NCI-H2029 (cell line): ENCODE data around the gene SP2.

ENCODE experiments used
- DNase-seq: peaks from one replicate; lab custom pipeline; 2025; lab: John Stamatoyannopoulos, UW

SP2 gene

GRCh38 chr17:47895856-47896671, at the start of gene SP2:
TSS of gene SP2 (plus strand) at chr17:47896236. CDS start at chr17:47896287, 51 bp downstream.
- DNase-seq, result peak; percentile 100

- DNase-seq, result no peak
Measured at GRCh38 chr17:47846716-47847340, 49.2 kb upstream of the SP2 start.

- no peak for DNase-seq
Measured at GRCh38 chr17:47847341-47848197, 48.5 kb upstream of the SP2 start.

GRCh38 chr17:47848198-47848513, 47.9 kb upstream of the SP2 start:
- no peak for DNase-seq

GRCh38 chr17:47850373-47850691, 45.7 kb upstream of the SP2 start:
- no peak for DNase-seq

- DNase-seq, result peak; percentile 41
Measured at GRCh38 chr17:47850692-47851573, 45.1 kb upstream of the SP2 start, which contains the start of gene SP6. TSS of gene SP6 (minus strand) at chr17:47851163. CDS start at chr17:47848429, 2,734 bp downstream.

- DNase-seq, result no peak
Measured at GRCh38 chr17:47851764-47852112, 44.3 kb upstream of the SP2 start.

- no peak for DNase-seq
Measured at GRCh38 chr17:47852113-47852949, 43.7 kb upstream of the SP2 start.

GRCh38 chr17:47853616-47854015, 42.4 kb upstream of the SP2 start:
- no peak for DNase-seq

- no peak for DNase-seq
Measured at GRCh38 chr17:47855737-47856136, 40.3 kb upstream of the SP2 start.

- no peak for DNase-seq
Measured at GRCh38 chr17:47856830-47857229, 39.2 kb upstream of the SP2 start.

GRCh38 chr17:47857551-47858455, 38.2 kb upstream of the SP2 start:
- no peak for DNase-seq

- DNase-seq, result no peak
Measured at GRCh38 chr17:47860386-47860785, 35.6 kb upstream of the SP2 start.

GRCh38 chr17:47862621-47863440, 33.2 kb upstream of the SP2 start:
- peak; percentile 5 for DNase-seq

- DNase-seq, result no peak
Measured at GRCh38 chr17:47864791-47865216, 31.2 kb upstream of the SP2 start.

GRCh38 chr17:47866941-47867340, 29.1 kb upstream of the SP2 start:
- no peak for DNase-seq

GRCh38 chr17:47867813-47868533, 28.1 kb upstream of the SP2 start:
- DNase-seq, result no peak

GRCh38 chr17:47869114-47869513, 26.9 kb upstream of the SP2 start:
- DNase-seq, result no peak
